Panc1 (cell line): ENCODE measurements around the gene TYRO3.

ENCODE experiments used
- CTCF ChIP-seq: fragments of 450-650 bp; IDR thresholded peaks from 2 replicates; pipeline ENCODE4 v1.5.1; 2017; ENCODE audit warnings: mild to moderate bottlenecking
- POLR2AphosphoS5 ChIP-seq: IDR thresholded peaks from 2 replicates; pipeline ENCODE4 v1.6.1; 2012; ENCODE audit warnings: mild to moderate bottlenecking, low read depth, low read length, moderate library complexity
- SIN3A ChIP-seq: IDR thresholded peaks from 2 replicates; pipeline ENCODE4 v1.6.1; 2012; ENCODE audit warnings: low read depth, mild to moderate bottlenecking, low read length, moderate library complexity, borderline replicate concordance; ENCODE audit not compliant: insufficient read depth

GRCh38 chr15:41631880-41632470, 73.0 kb downstream of the TYRO3 start:
- no peak for TF ChIP-seq CTCF
- no peak for TF ChIP-seq POLR2AphosphoS5
- TF ChIP-seq SIN3A: no peak
